Bronchial epithelial cell (primary cell): ENCODE data around the gene TOMM40L. TPM values are rescaled to one million over a fixed set of nuclear protein-coding genes. Genes with fewer than 3 reads are reported as not detected.

Experiments used
- DNase-seq: peaks from one replicate; pipeline ENCODE4 v3.0.0-alpha.2; 2010; ENCODE audit warnings: low read depth
- FAIRE-seq: peaks from 2 replicates; lab custom pipeline; 2011; peaks lifted over from hg19 to GRCh38; lab: Jason Lieb, UNC
- H3K27me3 ChIP-seq: 2 replicates; pipeline ENCODE4 v1.5.1; 2011; ENCODE audit warnings: low read length; ENCODE audit not compliant: control insufficient read depth, insufficient read depth
- H3K36me3 ChIP-seq: 2 replicates; pipeline ENCODE4 v1.5.1; 2011; ENCODE audit warnings: low read length; ENCODE audit not compliant: control insufficient read depth, insufficient read depth
- H3K4me3 ChIP-seq: 2 replicates; pipeline ENCODE4 v1.5.1; 2011; ENCODE audit warnings: mild to moderate bottlenecking, low read depth, low read length, control low read depth
- CTCF ChIP-seq: IDR thresholded peaks from 2 replicates; pipeline ENCODE4 v1.5.1; 2011; ENCODE audit warnings: mild to moderate bottlenecking, moderate library complexity, low read length, control low read depth, inconsistent platforms; ENCODE audit not compliant: insufficient read depth, severe bottlenecking
- total RNA-seq: library from RNA; depleted of rRNA; stranded (reverse); fragments of >200 nt; gene quantifications from 2 replicates; pipeline ENCODE4 v1.2.1, GENCODE V29; 2014

The TOMM40L gene
- total RNA-seq, 1 donor from 2014 or later, result 10.8 TPM

DNA sequence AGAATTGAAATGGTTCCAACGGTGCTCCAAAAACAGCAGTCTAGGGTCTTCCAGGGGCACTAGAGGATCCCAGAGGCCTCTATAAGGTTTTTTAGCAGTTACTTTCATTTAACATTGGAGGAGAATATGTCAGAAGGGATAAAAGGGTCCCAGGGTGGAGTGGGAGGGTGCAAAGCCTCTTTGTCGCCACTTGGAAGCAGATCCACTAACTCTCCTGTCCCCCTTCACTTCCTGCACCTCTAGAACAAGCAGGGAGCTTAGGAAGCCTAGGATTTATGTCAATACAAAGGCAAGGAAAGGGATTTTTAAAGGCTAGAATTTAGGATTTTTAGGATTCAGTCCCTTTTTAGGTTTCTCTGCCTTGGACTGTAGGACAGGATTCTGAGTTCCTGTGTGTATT, 41.0 kb downstream of the TOMM40L start:
- Histone ChIP-seq H3K27me3 (no peaks in the 10 kb centered on the region), H3K4me3 (no peak overlapping the region), H3K36me3 (no peaks in the 10 kb centered on the region)
- TF ChIP-seq CTCF, result no peak
- no peak for DNase-seq
- no peak for FAIRE-seq

GRCh38 chr1:161267321-161267720, 41.5 kb downstream of the TOMM40L start:
- no peaks in the 10 kb centered on the region for H3K36me3 ChIP-seq
- no peaks in the 10 kb centered on the region for H3K27me3 ChIP-seq
- DNase-seq (no peak), FAIRE-seq (no peak)
- no peak for TF ChIP-seq CTCF
- no peak overlapping the region for H3K4me3 ChIP-seq

DNA sequence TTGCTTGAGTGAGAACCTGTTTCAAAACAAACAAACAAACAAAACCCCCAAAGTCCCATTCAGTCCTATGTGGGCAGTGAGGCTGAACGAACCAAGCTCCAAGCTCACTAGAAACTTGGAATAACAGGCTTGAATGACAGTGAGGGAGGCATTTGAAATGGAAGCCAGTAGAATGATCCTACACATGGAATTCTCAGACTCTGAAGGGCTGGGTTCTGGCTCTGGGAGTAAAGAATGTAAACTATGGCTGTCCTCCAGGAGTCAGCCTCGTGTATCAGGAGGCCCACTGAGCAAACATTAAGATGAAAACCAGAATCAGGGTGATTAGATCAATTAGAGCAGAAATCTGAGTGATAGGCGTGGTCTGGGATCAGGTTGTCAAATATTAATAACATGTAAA, 47.5 kb downstream of the TOMM40L start:
- no peaks in the 10 kb centered on the region for H3K36me3 ChIP-seq
- no peak overlapping the region for H3K4me3 ChIP-seq
- FAIRE-seq (no peak), DNase-seq (no peak)
- H3K27me3 ChIP-seq, result no peaks in the 10 kb centered on the region
- TF ChIP-seq CTCF, result no peak

GRCh38 chr1:161274874-161275273, 49.0 kb downstream of the TOMM40L start:
- Histone ChIP-seq H3K27me3 (no peaks in the 10 kb centered on the region), H3K4me3 (no peak overlapping the region), H3K36me3 (no peaks in the 10 kb centered on the region)
- FAIRE-seq (no peak), DNase-seq (no peak)
- no peak for TF ChIP-seq CTCF

Other genes with a start within 250 kb of the TOMM40L start
- gene F11R, start 204.9 kb upstream of the TOMM40L start, total RNA-seq, result 269 and 280 TPM in 2 replicates
- 55.5 and 87.1 TPM in 2 replicates for gene TSTD1, start 187.1 kb upstream of the TOMM40L start, total RNA-seq
- gene USF1, start 180.1 kb upstream of the TOMM40L start, total RNA-seq, result 58.4 and 70.2 TPM in 2 replicates
- gene ARHGAP30, start 156.2 kb upstream of the TOMM40L start, total RNA-seq, result 1.3 and 3.1 TPM in 2 replicates
- gene NECTIN4, start 136.5 kb upstream of the TOMM40L start, total RNA-seq, result 108 and 200 TPM in 2 replicates
- 1.3 and 5.0 TPM in 2 replicates for gene KLHDC9, start 127.7 kb upstream of the TOMM40L start, total RNA-seq
- 204 and 224 TPM in 2 replicates for gene PFDN2, start 108.0 kb upstream of the TOMM40L start, total RNA-seq
- 40.5 and 58.2 TPM in 2 replicates for gene NIT1, start 108.0 kb upstream of the TOMM40L start, total RNA-seq
- gene DEDD, start 93.4 kb upstream of the TOMM40L start, total RNA-seq, result 26.9 and 31.9 TPM in 2 replicates
- gene UFC1, start 72.1 kb upstream of the TOMM40L start, total RNA-seq, result 93.5 and 94.3 TPM in 2 replicates
- gene USP21, start 66.6 kb upstream of the TOMM40L start, total RNA-seq, result 3.9 and 4.7 TPM in 2 replicates
- gene PPOX, start 59.6 kb upstream of the TOMM40L start, total RNA-seq, result 10.0 and 11.0 TPM in 2 replicates
- 11.5 and 12.9 TPM in 2 replicates for gene B4GALT3, start 48.6 kb upstream of the TOMM40L start, total RNA-seq
- under 0.01 TPM in 1 of 2 replicates, not detected in the other for gene ADAMTS4, start 27.0 kb upstream of the TOMM40L start, total RNA-seq
- gene NDUFS2, start 23.7 kb upstream of the TOMM40L start, total RNA-seq, result 131 and 132 TPM in 2 replicates
- 0.26 TPM in 2 replicates for gene FCER1G, start 10.8 kb upstream of the TOMM40L start, total RNA-seq
- gene APOA2, start 2.4 kb upstream of the TOMM40L start, total RNA-seq, result not detected in 2 replicates
- not detected in 2 replicates for gene NR1I3, start 12.1 kb downstream of the TOMM40L start, total RNA-seq
- gene PCP4L1, start 32.7 kb downstream of the TOMM40L start, total RNA-seq, result 0.26 and 3.5 TPM in 2 replicates
- under 0.01 and 0.13 TPM in 2 replicates for gene MPZ, start 83.9 kb downstream of the TOMM40L start, total RNA-seq
- 14.8 and 15.0 TPM in 2 replicates for gene SDHC, start 88.3 kb downstream of the TOMM40L start, total RNA-seq
- gene CFAP126, start 141.8 kb downstream of the TOMM40L start, total RNA-seq, result not detected in 2 replicates